H1 (cell line): ENCODE data around the gene CLDN3. TPM values are rescaled to one million over a fixed set of nuclear protein-coding genes. Genes with fewer than 3 reads are reported as not detected.

Source experiments
- CREB1 ChIP-seq: IDR thresholded peaks from 2 replicates; pipeline ENCODE4 v1.6.1; 2012; ENCODE audit warnings: inconsistent platforms
- JUN ChIP-seq: IDR thresholded peaks from 2 replicates; pipeline ENCODE4 v1.6.1; 2011; ENCODE audit warnings: low read depth, mild to moderate bottlenecking, improper control_type of control experiment, low read length
- JUND ChIP-seq: IDR thresholded peaks from 2 replicates; pipeline ENCODE4 v1.6.1; 2011; ENCODE audit warnings: mild to moderate bottlenecking, improper control_type of control experiment, low read length
- KDM1A ChIP-seq: fragments of 200-600, 300-600 bp; sonication (generic); IDR thresholded peaks from 2 replicates; pipeline ENCODE4 v1.7.1; 2016; ENCODE audit warnings: mild to moderate bottlenecking, low read length, borderline replicate concordance
- SIX5 ChIP-seq: IDR thresholded peaks from 2 replicates; pipeline ENCODE4 v1.6.1; 2011; ENCODE audit warnings: mild to moderate bottlenecking, low read depth, low read length
- SRF ChIP-seq: IDR thresholded peaks from 2 replicates; pipeline ENCODE4 v1.6.1; 2011; ENCODE audit warnings: mild to moderate bottlenecking, low read depth, low read length, moderate library complexity
- polyA plus RNA-seq, 7 experiments: library from polyadenylated mRNA; depleted of rRNA in 3 of 7; stranded (reverse) in 5 of 7; unstranded in 2 of 7; fragments of >200 nt in 5 of 7; fragments of 200-250 nt in 2 of 7; gene quantifications; 1 replicate in 5 of 7; 2 replicates in 1 of 7; 4 replicates in 1 of 7; pipeline versions ENCODE4 v1.2.1 to v1.2.3, GENCODE V29; 2011 to 2013; ENCODE audit warnings: missing spikeins in 2 of 7, mixed read lengths in 2 of 7
- total RNA-seq: library from RNA; stranded (reverse); fragmentation: NEBNext Ultra II Directional; extraction: Animal tissue kit (Norgen Biotek cat#: 25700); gene quantifications from 2 replicates; pipeline ENCODE4 v1.2.1, GENCODE V29; 2021

The CLDN3 gene
- total and polyA plus RNA-seq, 2 of the 8 experiments (the other 6 are each of a cell fraction or from before 2014, with no cell fraction given) = 19.1 to 65.2 TPM

GRCh38 chr7:73779517-73779916 is 9.4 kb upstream of the CLDN3 start (continued):
- TF ChIP-seq JUND (no peak), SIX5 (no peak), SRF (no peak), JUN (no peak), KDM1A (no peak), CREB1 (no peak)
